GM03348 (cell line): Measurements from ENCODE around the gene FANK1.

Experiments used
- DNase-seq: peaks from one replicate; pipeline ENCODE4 v3.0.0; 2012; ENCODE audit warnings: low spot score

The FANK1 gene

GRCh38 chr10:125896088-125896934, at the start of gene FANK1:
Gene FANK1 (plus strand): TSS chr10:125896564. CDS start chr10:125896643, 79 bp downstream.
- DNase-seq: peak; percentile 85

GRCh38 chr10:125846894-125847293, 49.5 kb upstream of the FANK1 start:
- DNase-seq: no peak

- no peak for DNase-seq
Observed at GRCh38 chr10:125848371-125848770, 48.0 kb upstream of the FANK1 start.

- no peak for DNase-seq
Observed at GRCh38 chr10:125848857-125849256, 47.5 kb upstream of the FANK1 start.

GRCh38 chr10:125849448-125849847, 46.9 kb upstream of the FANK1 start:
- no peak for DNase-seq

GRCh38 chr10:125850766-125851731, 45.3 kb upstream of the FANK1 start:
- DNase-seq: no peak

GRCh38 chr10:125852487-125852886, 43.9 kb upstream of the FANK1 start:
- DNase-seq: no peak

- no peak for DNase-seq
Observed at GRCh38 chr10:125857185-125857760, 39.1 kb upstream of the FANK1 start.

GRCh38 chr10:125859128-125859817, 37.1 kb upstream of the FANK1 start:
- DNase-seq: no peak

- DNase-seq: no peak
Observed at GRCh38 chr10:125865120-125865519, 31.2 kb upstream of the FANK1 start.

- no peak for DNase-seq
Observed at GRCh38 chr10:125866421-125867029, 29.8 kb upstream of the FANK1 start.

GRCh38 chr10:125868372-125868975, 27.9 kb upstream of the FANK1 start:
- peak; percentile 61 for DNase-seq

- no peak for DNase-seq
Observed at GRCh38 chr10:125871338-125871737, 25.0 kb upstream of the FANK1 start.

GRCh38 chr10:125878957-125879835, 17.2 kb upstream of the FANK1 start:
- DNase-seq: peak; percentile 62

- no peak for DNase-seq
Observed at GRCh38 chr10:125880719-125881118, 15.6 kb upstream of the FANK1 start.

- no peak for DNase-seq
Observed at GRCh38 chr10:125881192-125881591, 15.2 kb upstream of the FANK1 start, which contains the start of gene DHX32. Gene DHX32 (minus strand): TSS chr10:125881292. CDS start chr10:125880824, 468 bp downstream.

GRCh38 chr10:125882596-125882995, 13.8 kb upstream of the FANK1 start:
- no peak for DNase-seq

- DNase-seq: no peak
Observed at GRCh38 chr10:125883211-125883610, 13.2 kb upstream of the FANK1 start.

GRCh38 chr10:125886914-125887512, 9.4 kb upstream of the FANK1 start:
- DNase-seq: no peak
